Astrocyte of the spinal cord (primary cell): Measurements from ENCODE around the gene NCLN.
A peak's percentile ranks its signal among the peaks of the same experiment; 100 is the strongest.
"Not testable (repeated sequence)": the region's sequence is repeated elsewhere in the genome, so short reads cannot be mapped to it uniquely, and the experiment has no call there.

Experiments used
- DNase-seq: peaks from one replicate; pipeline ENCODE4 v3.0.0; 2011; ENCODE audit warnings: low read depth, low spot score
- H3K4me3 ChIP-seq: 2 replicates; pipeline ENCODE4 v1.5.1; 2011; ENCODE audit warnings: low read depth, mild to moderate bottlenecking, low read length, moderate library complexity
- CTCF ChIP-seq: IDR thresholded peaks from 2 replicates; pipeline ENCODE4 v1.5.1; 2012; ENCODE audit warnings: low read depth, mild to moderate bottlenecking, low read length, inconsistent platforms
- in situ Hi-C: cut with HindIII; loops from 2 replicates; pipeline ENCODE4 v1.10.0; 2017; ENCODE audit warnings: low sequenced_read_pairs

Gene NCLN

GRCh38 chr19:3216874-3217273 lies 31.1 kb downstream of the NCLN start:
- no peak for DNase-seq
- in situ Hi-C loops = no loop called here
- TF ChIP-seq CTCF = no peak

GRCh38 chr19:3220576-3220975 lies 34.8 kb downstream of the NCLN start:
- no peak for DNase-seq
- no peak for TF ChIP-seq CTCF
- no peak overlapping the region for H3K4me3 ChIP-seq
- in situ Hi-C loops = no loop called here

More at GRCh38 chr19:3216874-3217273, 31.1 kb downstream of the NCLN start:
- H3K4me3 ChIP-seq = no peak overlapping the region

GRCh38 chr19:3221576-3221975 lies 35.8 kb downstream of the NCLN start:
- H3K4me3 ChIP-seq, DNase-seq, in situ Hi-C loops: not testable (repeated sequence)

- in situ Hi-C loops = no loop called here
- DNase-seq = no peak
- no peak overlapping the region for H3K4me3 ChIP-seq
- TF ChIP-seq CTCF = no peak
These were observed 37.0 kb downstream of the NCLN start for GRCh38 chr19:3222709-3223108.

- no peak for DNase-seq
- in situ Hi-C loops = no loop called here
- peak within 1 kb of the TSS; percentile 12 for H3K4me3 ChIP-seq
- TF ChIP-seq CTCF = peak; percentile 23
These were observed 38.8 kb downstream of the NCLN start, which contains the start of gene CELF5 for GRCh38 chr19:3224346-3225168. CELF5 (plus strand) TSS chr19:3224661; CDS start chr19:3224740, 79 bp downstream.

- no peak for TF ChIP-seq CTCF
- DNase-seq = no peak
- in situ Hi-C loops = no loop called here
- H3K4me3 ChIP-seq = no peak overlapping the region
These were observed 39.4 kb downstream of the NCLN start for GRCh38 chr19:3225169-3225485.

- in situ Hi-C loops = no loop called here
- no peak overlapping the region for H3K4me3 ChIP-seq
- TF ChIP-seq CTCF = no peak
- DNase-seq = no peak
These were observed 40.0 kb downstream of the NCLN start for GRCh38 chr19:3225677-3226093.
